HuH-7 (cell line): ENCODE measurements around the gene FAM83C.

Experiments
- DNase-seq: peaks from one replicate; pipeline ENCODE4 v3.0.0; 2011; ENCODE audit warnings: low spot score

Gene FAM83C

GRCh38 chr20:35283441-35284266 lies 8.6 kb downstream of the FAM83C start:
- no peak for DNase-seq

- DNase-seq: no peak
Observed at GRCh38 chr20:35281506-35282101, 10.6 kb downstream of the FAM83C start.

GRCh38 chr20:35280523-35280922 lies 11.7 kb downstream of the FAM83C start:
- DNase-seq: no peak

GRCh38 chr20:35279533-35280174 lies 12.6 kb downstream of the FAM83C start:
- no peak for DNase-seq

DNA sequence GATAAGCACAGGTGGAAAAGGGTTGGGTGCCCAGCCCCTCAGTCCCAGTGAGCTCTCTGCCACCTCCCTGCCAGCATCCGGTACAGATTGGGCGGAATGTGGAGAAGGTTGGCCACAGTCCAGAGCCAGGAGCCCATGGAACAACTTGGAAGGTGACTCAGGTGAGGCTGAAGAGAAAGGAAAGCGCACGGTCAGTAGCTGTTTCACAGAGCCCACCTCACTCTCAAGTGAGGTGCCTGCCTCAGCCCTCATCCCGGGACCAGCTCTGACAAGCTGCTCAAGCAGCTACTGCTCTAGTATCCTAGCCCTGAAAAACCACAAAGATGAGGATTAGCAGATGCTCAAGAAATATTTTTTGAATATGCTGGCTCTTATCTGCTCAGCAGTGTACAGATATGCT lies 13.2 kb downstream of the FAM83C start:
- DNase-seq: no peak

- peak; percentile 96 for DNase-seq
Observed at GRCh38 chr20:35277531-35278395, 14.5 kb downstream of the FAM83C start, which contains the start of gene MMP24OS. MMP24OS (minus strand) TSS chr20:35278122; CDS start chr20:35277929, 193 bp downstream.

GRCh38 chr20:35277127-35277526 lies 15.1 kb downstream of the FAM83C start:
- no peak for DNase-seq

GRCh38 chr20:35276408-35276807 lies 15.8 kb downstream of the FAM83C start:
- no peak for DNase-seq

- DNase-seq: no peak
Observed at GRCh38 chr20:35275741-35276251, 16.4 kb downstream of the FAM83C start.

- no peak for DNase-seq
Observed at GRCh38 chr20:35274172-35275092, 17.8 kb downstream of the FAM83C start.

DNA sequence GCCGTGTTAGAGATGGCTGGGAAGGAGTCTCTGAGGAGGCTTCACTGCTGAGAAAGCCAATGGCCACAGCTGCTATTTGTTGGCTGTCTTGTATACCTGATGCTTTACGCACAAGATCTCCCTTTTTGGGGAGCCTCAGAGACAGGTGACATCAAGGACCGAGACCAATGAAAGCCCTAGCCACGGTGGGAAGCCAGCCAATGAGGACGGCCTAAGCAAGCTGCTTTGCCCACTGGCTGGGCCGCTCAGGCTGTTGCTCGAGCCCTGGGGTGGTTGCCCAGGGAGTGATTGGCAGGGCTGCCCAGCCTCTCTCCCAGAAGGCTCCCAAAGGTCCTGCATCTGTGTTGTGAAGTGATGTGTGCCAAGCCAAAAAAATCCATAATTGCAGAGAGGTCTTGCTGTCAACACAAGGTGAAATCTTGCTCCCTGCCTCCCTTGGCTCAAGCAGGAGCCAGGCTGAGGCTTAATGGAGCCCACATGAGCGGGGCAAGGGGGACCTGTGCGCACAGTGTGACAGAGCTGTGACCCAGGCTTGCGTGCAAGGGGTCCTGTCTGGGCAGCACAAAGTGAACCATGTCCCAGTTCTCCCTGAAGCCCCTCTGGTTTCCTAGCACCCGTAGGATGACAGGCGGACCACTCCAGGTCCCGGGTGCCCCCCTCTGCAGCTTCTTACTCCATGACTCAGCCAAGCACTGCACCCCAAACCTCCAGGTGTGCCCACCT lies 18.6 kb downstream of the FAM83C start:
- DNase-seq: no peak

- DNase-seq: no peak
Observed at GRCh38 chr20:35271904-35272303, 20.3 kb downstream of the FAM83C start.

DNA sequence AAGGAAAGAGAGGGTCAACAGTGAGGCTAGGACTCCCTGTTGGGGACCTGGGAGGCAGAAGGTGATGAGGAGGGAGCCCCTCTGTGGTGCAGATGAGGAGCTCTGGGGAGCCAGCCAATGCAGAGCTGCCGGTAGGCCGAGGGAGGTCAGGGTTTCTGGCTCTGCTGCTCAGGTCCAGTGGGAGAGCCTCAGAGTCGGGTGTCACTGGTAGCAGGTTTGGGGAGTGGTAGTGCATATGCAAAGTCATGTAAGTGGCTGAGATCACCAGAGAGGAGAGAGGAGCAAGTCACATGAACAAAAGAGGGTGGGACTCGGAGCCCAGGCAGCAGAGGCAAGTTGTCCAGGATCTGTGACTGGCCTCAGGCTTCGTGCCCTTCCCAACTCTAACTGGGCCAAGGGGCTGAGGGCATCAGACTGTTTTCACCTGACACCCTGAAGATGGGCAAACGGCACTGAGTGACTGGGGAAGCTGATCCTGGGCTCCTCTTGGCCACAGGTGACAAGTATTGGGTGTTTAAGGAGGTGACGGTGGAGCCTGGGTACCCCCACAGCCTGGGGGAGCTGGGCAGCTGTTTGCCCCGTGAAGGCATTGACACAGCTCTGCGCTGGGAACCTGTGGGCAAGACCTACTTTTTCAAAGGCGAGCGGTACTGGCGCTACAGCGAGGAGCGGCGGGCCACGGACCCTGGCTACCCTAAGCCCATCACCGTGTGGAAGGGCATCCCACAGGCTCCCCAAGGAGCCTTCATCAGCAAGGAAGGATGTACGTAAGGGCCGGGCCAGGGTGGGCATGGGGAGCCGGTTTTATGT lies 20.9 kb downstream of the FAM83C start:
- DNase-seq: no peak

GRCh38 chr20:35270021-35270902 lies 22.0 kb downstream of the FAM83C start:
- DNase-seq: no peak

DNA sequence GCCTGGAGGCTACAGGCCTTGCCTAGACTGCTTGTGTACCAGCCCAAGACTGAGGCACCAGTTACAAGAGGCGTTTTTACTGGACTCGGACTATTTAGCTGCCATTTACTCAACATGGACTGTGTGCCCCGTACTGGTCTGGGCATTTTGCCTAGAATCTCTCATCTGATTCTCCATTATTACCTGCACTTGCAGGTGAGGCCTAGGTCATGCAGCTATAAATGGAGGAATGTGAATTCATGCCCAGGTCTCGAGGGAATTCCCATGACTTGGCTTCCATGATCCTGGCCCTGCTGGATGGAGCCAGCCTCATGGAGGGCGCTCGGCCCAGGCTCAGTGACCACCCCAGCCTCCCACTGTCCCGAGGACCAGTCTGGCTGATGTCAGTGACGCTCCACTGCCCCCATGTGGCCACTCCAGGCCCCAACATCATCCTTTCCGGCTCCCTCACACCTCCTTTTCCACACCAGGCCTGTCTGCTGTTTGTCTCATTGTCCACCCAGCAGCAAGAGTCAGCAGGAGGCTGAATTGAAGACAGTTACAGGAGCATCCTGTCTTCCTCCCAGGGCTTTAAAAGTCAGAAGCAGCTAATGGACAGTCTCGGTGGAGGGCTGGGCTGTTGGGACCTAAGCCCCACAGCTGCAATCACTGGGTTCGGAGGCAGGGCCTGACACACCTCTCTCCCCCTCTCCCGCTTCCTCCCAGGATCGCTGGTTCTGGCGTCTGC lies 23.0 kb downstream of the FAM83C start:
- peak; percentile 98 for DNase-seq

- no peak for DNase-seq
Observed at GRCh38 chr20:35267092-35267491, 25.1 kb downstream of the FAM83C start.

DNA sequence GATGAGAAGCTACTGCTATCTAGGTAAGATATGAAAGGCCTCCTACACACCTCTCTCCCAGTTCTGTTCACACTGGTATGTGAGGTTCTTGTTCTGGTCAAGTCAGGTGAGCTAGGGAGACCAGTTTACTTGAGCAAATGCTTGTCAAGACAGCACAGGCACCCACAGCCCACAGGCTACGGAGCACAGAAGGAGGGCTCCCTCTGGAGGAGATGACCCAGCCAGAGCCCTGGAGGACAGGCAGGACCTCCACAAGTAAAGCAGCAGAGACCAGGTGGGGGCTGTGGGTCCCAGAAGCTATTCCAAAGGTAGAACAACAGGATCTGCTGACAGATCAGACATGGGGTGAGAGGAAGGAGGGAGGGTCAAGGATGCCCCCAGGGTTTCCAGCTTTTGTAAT lies 27.5 kb downstream of the FAM83C start:
- DNase-seq: peak; percentile 81
